SK-N-SH treated with all-trans-retinoic acid at 6 μM for 48 hours (cell line): ENCODE results near the gene SRPK2.

ENCODE experiments used
- ATAC-seq: fragments of 200-7000 bp; cut with Tn5 transposase; 3 replicates; pipeline ENCODE4 v1.9.1; 2020; ENCODE audit warnings: mild to moderate bottlenecking, moderate library complexity
- BACH2 ChIP-seq: fragments of 250-450 bp; sonication (Bioruptor Pico); IDR thresholded peaks from 2 replicates; pipeline ENCODE4 v1.9.0; 2021; ENCODE audit warnings: mild to moderate bottlenecking, borderline replicate concordance
- CSDC2 ChIP-seq: fragments of 250-450 bp; sonication (Bioruptor Pico); IDR thresholded peaks from 2 replicates; pipeline ENCODE4 v1.5.0; 2020; ENCODE audit warnings: mild to moderate bottlenecking, moderate library complexity
- ESRRG ChIP-seq: fragments of 250-450 bp; sonication (Bioruptor Pico); IDR thresholded peaks from 2 replicates; pipeline ENCODE4 v1.6.1; 2021; ENCODE audit warnings: mild to moderate bottlenecking
- GLIS3 ChIP-seq: fragments of 250-450 bp; sonication (Bioruptor Pico); IDR thresholded peaks from 2 replicates; pipeline ENCODE4 v1.5.0; 2020; ENCODE audit warnings: mild to moderate bottlenecking, moderate library complexity
- ISL1 ChIP-seq: fragments of 250-450 bp; sonication (Bioruptor Pico); IDR thresholded peaks from 2 replicates; pipeline ENCODE4 v2.1.2; 2022; ENCODE audit warnings: mild to moderate bottlenecking, moderate library complexity
- PATZ1 ChIP-seq: fragments of 250-450 bp; sonication (Bioruptor Pico); IDR thresholded peaks from 2 replicates; pipeline ENCODE4 v1.8.0; 2020; ENCODE audit warnings: mild to moderate bottlenecking, moderate library complexity, borderline replicate concordance
- PPARA ChIP-seq: fragments of 250-450 bp; sonication (Bioruptor Pico); IDR thresholded peaks from 2 replicates; pipeline ENCODE4 v1.5.0; 2020; ENCODE audit warnings: mild to moderate bottlenecking, borderline replicate concordance
- RARB ChIP-seq: fragments of 250-450 bp; sonication (Bioruptor Pico); IDR thresholded peaks from 2 replicates; pipeline ENCODE4 v1.8.0; 2021; ENCODE audit warnings: mild to moderate bottlenecking, moderate library complexity
- SNAI2 ChIP-seq: fragments of 250-450 bp; sonication (Bioruptor Pico); IDR thresholded peaks from 2 replicates; pipeline ENCODE4 v1.5.0; 2020; ENCODE audit warnings: mild to moderate bottlenecking, moderate library complexity
- TCF4 ChIP-seq: fragments of 250-450 bp; sonication (Bioruptor Pico); IDR thresholded peaks from 2 replicates; pipeline ENCODE4 v1.8.0; 2021; ENCODE audit warnings: mild to moderate bottlenecking, moderate library complexity, borderline replicate concordance
- TOX ChIP-seq: fragments of 250-450 bp; sonication (Bioruptor Pico); IDR thresholded peaks from 2 replicates; pipeline ENCODE4 v1.8.0; 2021; ENCODE audit warnings: mild to moderate bottlenecking, moderate library complexity, borderline replicate concordance
- TSHZ2 ChIP-seq: fragments of 250-450 bp; sonication (Bioruptor Pico); IDR thresholded peaks from 2 replicates; pipeline ENCODE4 v1.5.0; 2020; ENCODE audit warnings: mild to moderate bottlenecking, moderate library complexity
- ZC3H10 ChIP-seq: fragments of 250-450 bp; sonication (Bioruptor Pico); IDR thresholded peaks from 2 replicates; pipeline ENCODE4 v1.5.1; 2021; ENCODE audit warnings: mild to moderate bottlenecking, moderate library complexity
- ZFP30 ChIP-seq: fragments of 450-650 bp; formaldehyde crosslinking; IDR thresholded peaks from 2 replicates; pipeline ENCODE4 v1.5.0; 2022; ENCODE audit warnings: mild to moderate bottlenecking, moderate library complexity
- ZNF565 ChIP-seq: fragments of 450-650 bp; formaldehyde crosslinking; conservative IDR thresholded peaks from 2 replicates; pipeline ENCODE4 v1.5.0; 2020; ENCODE audit warnings: low read depth, mild to moderate bottlenecking, moderate library complexity
- ZNF70 ChIP-seq: fragments of 450-650 bp; formaldehyde crosslinking; IDR thresholded peaks from 2 replicates; pipeline ENCODE4 v1.5.0; 2020; ENCODE audit warnings: mild to moderate bottlenecking, moderate library complexity
- ZNF8 ChIP-seq: fragments of 450-650 bp; formaldehyde crosslinking; IDR thresholded peaks from 2 replicates; pipeline ENCODE4 v1.5.0; 2020; ENCODE audit warnings: mild to moderate bottlenecking, moderate library complexity
- TF ChIP-seq, protein P1 (sequence below): fragments of 250-450 bp; sonication (Bioruptor Pico); IDR thresholded peaks from 2 replicates; pipeline ENCODE4 v1.5.1; 2020; ENCODE audit warnings: low read depth, mild to moderate bottlenecking, moderate library complexity
- TF ChIP-seq, protein P2 (sequence below): fragments of 250-450 bp; sonication (Bioruptor Pico); IDR thresholded peaks from 2 replicates; pipeline ENCODE4 v1.8.0; 2021; ENCODE audit warnings: low read depth, mild to moderate bottlenecking, moderate library complexity, borderline replicate concordance
- TF ChIP-seq, protein P3 (sequence below): fragments of 250-450 bp; sonication (Bioruptor Pico); IDR thresholded peaks from 2 replicates; pipeline ENCODE4 v1.5.1; 2021; ENCODE audit warnings: mild to moderate bottlenecking, moderate library complexity

Gene SRPK2

DNA sequence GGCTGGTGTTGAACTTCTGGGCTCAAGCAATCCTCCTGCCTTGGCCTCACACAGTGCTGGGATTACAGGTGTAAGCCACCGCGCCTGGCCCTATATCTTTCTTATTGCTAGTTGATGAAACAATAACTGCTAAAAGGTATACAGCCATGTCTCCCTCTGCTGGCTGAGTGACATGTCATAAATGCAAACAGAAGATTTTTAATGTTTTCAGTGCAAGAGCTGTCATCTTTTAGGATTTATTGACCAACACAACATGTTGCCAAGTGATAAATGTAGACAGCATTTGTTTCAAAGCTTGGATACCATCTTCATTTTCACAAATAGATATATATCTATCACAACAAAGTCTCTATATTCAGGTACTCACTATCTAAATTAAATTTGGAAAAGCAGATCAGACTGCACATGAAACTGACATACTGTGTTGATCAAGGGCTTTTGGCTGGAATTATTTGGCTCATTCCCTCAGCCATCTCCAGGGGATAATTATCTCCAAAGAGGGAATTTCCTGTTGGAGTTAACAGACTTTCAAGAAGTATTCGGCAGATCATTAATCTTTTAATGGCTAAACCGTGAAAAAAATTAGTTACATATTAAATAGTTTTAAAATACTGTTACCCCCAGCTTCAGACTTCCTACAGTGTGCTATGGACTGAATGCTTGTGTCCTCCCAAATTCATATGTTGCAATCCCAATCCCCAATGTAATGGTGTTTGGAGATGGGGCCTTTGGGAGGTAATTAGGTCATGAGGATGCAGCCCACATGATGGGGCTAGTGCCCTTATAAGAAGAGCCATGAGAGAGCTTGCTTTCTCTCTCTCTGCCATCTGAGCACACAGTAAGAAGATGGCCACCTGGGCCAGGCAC, 41.3 kb upstream of the SRPK2 start:
- peak; percentile 92 for ATAC-seq

DNA sequence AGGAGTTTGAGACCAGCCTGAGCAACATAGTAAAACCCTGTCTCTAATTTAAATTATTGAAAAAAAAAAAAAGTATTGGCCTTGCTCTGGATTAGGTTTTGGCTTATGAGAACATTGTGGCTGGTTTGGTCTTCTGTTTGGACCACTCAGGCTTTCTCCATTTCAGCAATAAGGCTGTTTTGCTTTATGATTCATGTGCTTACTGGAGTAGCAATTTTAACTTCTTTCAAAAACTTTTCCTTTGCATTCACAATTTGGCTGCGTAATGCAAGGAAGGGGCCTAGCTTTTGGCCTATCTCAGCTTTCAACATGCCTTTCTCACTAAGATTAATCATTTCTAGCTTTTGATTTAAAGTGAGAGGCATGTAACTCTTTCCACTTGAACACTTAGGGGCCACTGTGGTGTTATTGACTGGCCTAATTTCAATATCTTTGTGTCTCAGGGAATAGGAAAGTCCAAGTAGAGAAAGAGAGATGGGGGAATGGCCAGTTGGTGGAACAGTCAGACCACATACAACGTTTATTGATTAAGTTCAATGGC, 38.0 kb upstream of the SRPK2 start:
- ATAC-seq: no peak
- no peak for TF ChIP-seq RARB (CRISPR knock-in tag)
- no peak for TF ChIP-seq ISL1 (CRISPR knock-in tag)
- TF ChIP-seq CSDC2 (CRISPR knock-in tag): no peak
- TF ChIP-seq ZNF70 (CRISPR knock-in tag): no peak
- no peak for TF ChIP-seq TOX (CRISPR knock-in tag)
- no peak for TF ChIP-seq BACH2 (CRISPR knock-in tag)
- no peak for TF ChIP-seq GLIS3 (CRISPR knock-in tag)
- no peak for TF ChIP-seq ZNF565 (CRISPR knock-in tag)
- TF ChIP-seq TSHZ2 (CRISPR knock-in tag): no peak
- TF ChIP-seq ZC3H10 (CRISPR knock-in tag): no peak
- no peak for TF ChIP-seq ZFP30 (CRISPR knock-in tag)

More for the DNA sequence above, 41.3 kb upstream of the SRPK2 start:
- no peak for TF ChIP-seq GLIS3 (CRISPR knock-in tag)
- no peak for TF ChIP-seq BACH2 (CRISPR knock-in tag)
- no peak for TF ChIP-seq PATZ1
- no peak for TF ChIP-seq ZNF70 (CRISPR knock-in tag)
- TF ChIP-seq, protein P1, sequence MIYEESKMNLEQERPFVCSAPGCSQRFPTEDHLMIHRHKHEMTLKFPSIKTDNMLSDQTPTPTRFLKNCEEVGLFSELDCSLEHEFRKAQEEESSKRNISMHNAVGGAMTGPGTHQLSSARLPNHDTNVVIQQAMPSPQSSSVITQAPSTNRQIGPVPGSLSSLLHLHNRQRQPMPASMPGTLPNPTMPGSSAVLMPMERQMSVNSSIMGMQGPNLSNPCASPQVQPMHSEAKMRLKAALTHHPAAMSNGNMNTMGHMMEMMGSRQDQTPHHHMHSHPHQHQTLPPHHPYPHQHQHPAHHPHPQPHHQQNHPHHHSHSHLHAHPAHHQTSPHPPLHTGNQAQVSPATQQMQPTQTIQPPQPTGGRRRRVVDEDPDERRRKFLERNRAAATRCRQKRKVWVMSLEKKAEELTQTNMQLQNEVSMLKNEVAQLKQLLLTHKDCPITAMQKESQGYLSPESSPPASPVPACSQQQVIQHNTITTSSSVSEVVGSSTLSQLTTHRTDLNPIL (CRISPR knock-in tag): no peak
- TF ChIP-seq PPARA (CRISPR knock-in tag): no peak
- TF ChIP-seq ZFP30 (CRISPR knock-in tag): no peak
- TF ChIP-seq SNAI2 (CRISPR knock-in tag): no peak
- TF ChIP-seq, protein P2, sequence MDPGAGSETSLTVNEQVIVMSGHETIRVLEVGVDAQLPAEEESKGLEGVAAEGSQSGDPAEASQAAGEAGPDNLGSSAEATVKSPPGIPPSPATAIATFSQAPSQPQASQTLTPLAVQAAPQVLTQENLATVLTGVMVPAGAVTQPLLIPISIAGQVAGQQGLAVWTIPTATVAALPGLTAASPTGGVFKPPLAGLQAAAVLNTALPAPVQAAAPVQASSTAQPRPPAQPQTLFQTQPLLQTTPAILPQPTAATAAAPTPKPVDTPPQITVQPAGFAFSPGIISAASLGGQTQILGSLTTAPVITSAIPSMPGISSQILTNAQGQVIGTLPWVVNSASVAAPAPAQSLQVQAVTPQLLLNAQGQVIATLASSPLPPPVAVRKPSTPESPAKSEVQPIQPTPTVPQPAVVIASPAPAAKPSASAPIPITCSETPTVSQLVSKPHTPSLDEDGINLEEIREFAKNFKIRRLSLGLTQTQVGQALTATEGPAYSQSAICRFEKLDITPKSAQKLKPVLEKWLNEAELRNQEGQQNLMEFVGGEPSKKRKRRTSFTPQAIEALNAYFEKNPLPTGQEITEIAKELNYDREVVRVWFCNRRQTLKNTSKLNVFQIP: no peak
- TF ChIP-seq ISL1 (CRISPR knock-in tag): no peak
- TF ChIP-seq CSDC2 (CRISPR knock-in tag): no peak
- TF ChIP-seq, protein P3, sequence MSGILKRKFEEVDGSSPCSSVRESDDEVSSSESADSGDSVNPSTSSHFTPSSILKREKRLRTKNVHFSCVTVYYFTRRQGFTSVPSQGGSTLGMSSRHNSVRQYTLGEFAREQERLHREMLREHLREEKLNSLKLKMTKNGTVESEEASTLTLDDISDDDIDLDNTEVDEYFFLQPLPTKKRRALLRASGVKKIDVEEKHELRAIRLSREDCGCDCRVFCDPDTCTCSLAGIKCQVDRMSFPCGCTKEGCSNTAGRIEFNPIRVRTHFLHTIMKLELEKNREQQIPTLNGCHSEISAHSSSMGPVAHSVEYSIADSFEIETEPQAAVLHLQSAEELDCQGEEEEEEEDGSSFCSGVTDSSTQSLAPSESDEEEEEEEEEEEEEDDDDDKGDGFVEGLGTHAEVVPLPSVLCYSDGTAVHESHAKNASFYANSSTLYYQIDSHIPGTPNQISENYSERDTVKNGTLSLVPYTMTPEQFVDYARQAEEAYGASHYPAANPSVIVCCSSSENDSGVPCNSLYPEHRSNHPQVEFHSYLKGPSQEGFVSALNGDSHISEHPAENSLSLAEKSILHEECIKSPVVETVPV: no peak
- no peak for TF ChIP-seq TOX (CRISPR knock-in tag)
- TF ChIP-seq RARB (CRISPR knock-in tag): no peak
- TF ChIP-seq TCF4 (CRISPR knock-in tag): no peak
- no peak for TF ChIP-seq TSHZ2 (CRISPR knock-in tag)
- no peak for TF ChIP-seq ESRRG (CRISPR knock-in tag)
- TF ChIP-seq ZNF8 (CRISPR knock-in tag): no peak
- no peak for TF ChIP-seq ZC3H10 (CRISPR knock-in tag)
